HG02642 (cell line): Measurements from ENCODE around the gene LSM11.

Experiments
- ATAC-seq: cut with Tn5 transposase; IDR thresholded peaks from one replicate; pipeline ENCODE4 v1.9.1; 2021; ENCODE audit warnings: mild to moderate bottlenecking; ENCODE audit not compliant: unreplicated experiment, poor library complexity

LSM11 gene

DNA sequence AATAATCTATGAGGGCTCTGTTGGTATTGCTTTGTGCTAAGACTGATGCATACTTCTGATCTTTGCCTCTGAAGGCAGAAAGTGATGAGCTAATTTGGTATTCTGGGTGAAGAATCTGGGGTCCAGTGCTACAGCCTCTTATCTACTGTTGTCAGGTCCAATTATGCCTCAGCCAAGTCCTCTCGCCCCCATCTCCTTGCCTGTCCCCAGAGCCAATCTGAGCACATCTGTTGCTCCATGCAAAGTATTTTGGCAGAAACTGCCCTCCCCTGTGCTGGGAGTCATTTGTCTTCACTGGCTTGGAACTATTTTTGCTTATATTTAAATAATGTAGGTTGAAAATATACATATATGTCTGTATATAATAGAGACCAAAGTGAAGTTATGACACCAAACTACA is 23.4 kb downstream of the LSM11 start:
- ATAC-seq = no peak

DNA sequence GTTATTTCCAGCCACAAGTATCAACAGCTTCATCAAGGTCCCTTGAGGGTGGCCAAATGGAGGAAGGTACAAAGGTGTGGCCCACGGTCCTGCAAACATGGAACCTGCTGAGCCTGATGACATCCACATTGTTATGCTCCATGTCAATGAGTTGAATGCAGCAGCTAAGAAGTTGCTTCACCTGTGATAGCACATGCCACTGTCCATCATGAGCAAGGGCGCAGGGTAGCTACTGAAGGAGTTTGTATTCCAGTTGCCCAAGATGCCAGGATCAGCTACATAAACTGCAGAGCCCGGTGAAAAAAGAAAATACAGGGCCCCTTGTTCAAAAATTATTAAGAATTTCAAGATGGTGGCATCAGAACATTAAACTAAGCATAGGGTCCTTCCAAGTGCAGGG is 24.2 kb downstream of the LSM11 start:
- ATAC-seq = no peak

DNA sequence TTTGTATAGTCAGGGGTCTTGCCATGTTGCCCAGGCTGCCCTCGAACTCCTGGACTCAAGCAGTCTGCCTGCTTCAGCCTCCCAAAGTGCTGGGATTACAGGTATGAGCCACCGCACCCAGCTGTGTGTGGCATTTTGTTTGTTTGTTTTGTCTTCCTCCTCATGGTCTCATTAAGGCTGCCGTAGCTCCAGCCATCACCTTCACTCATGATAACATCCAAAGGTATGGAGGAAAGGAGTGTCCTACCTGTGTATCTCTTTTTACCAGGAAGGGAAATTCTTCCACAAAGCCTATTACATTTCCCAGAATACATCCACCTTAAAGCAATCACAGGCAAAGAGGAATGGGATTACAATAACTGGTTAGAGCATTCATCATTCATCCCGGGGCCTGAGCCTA is 27.2 kb downstream of the LSM11 start:
- no peak for ATAC-seq

DNA sequence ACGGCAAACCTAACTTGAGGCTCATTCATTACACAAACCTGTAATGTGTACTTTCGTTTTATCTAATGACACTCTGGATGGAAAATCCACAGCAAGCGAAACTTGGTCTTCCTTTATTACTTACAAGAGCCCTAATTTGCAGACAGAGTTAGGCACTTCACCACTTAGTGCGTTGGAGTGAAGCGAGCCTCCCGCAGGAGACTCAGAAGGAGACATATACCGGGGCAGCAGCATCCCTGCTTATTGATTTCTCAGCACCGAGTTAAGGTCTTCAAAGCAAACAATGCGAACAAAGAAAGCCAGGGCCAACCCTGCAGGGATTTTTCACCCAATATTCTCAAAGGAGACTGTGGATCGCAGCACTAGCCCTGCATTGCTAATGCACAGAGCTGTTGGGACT is 28.6 kb downstream of the LSM11 start:
- no peak for ATAC-seq

DNA sequence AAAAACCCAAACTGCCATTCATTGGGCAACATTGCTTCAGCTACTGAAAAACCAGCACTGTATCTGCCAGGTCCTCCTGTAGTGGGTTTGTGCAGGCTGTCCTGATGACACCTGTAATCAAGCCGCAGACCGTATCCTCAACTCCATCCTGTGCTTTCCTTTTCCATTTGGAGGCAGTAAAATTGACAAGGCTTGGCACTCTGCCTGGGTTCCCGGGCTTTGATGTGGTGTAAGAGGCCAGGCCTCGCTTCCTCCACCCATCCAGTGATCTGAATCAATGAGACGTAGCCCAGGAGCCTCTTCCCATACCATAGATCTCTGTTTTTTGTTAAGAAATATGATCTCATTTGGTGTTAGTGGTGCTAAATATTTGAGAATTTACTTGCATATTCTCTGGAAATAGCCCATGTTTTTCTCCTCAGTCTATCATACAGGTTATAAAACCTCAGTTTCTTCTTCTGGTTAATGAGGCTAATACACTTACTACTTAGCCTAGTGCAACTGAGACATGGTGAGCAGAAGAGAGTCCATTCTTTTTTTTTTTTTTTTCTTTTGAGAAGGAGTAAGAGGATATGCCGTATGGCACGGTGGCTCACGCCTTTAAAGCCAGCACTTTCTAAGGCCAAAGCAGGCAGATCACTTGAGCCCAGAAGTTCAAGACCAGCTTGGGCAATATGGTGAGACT is 34.8 kb downstream of the LSM11 start:
- ATAC-seq = no peak

DNA sequence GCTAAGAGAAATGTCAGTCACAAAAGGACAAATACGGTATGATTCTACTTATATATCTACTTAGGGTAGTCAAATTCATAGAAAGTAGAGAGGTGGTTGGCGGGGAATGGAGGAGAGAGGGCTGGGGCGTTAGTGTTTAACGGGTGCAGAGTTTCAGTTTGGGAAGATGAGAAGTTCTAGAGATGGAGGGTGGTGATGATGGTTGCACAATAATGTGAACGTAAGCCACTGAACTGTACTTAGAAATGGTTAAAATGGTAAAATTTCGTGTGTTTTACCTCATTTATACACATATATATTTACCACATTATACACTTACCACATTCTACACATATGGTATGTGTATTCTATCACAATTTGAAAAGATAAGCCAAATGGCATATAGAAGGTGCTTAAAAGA is 35.7 kb downstream of the LSM11 start:
- no peak for ATAC-seq

DNA sequence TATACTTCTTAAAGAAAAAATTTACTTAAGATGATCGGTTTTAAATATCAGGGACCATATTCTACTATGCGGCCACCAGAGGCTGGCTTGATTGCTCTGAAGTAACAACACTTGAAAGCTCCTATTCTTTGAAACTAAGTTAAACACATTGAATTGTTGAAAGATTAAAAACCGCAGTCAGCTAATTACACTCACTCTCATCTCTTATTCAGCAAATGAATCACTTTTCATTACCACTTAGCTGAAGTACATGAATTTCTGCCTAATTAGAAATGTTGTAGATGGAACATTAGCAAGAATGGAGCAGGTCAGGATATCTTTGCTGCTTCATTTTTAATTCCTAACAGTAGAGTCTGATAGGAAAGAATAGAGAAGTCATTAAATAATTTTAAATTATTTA is 42.3 kb downstream of the LSM11 start:
- no peak for ATAC-seq

DNA sequence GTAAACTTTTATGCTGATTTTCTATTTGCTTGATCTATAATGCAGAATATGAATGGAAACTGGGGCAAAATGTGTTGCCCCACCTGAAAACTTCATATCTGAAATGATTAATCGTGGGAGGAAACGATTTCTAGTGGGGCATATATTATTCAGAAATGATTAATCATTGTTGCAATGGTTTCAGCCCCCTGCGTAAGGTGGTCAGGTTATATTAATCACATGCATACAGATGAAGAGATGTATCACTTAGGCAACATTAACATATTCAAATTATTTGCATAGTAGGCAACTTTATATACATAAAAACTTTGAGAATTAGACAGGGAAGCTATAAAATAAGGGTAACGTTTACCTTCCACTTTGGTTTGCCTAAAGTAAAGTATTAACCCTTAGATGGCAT is 49.8 kb downstream of the LSM11 start:
- no peak for ATAC-seq

DNA sequence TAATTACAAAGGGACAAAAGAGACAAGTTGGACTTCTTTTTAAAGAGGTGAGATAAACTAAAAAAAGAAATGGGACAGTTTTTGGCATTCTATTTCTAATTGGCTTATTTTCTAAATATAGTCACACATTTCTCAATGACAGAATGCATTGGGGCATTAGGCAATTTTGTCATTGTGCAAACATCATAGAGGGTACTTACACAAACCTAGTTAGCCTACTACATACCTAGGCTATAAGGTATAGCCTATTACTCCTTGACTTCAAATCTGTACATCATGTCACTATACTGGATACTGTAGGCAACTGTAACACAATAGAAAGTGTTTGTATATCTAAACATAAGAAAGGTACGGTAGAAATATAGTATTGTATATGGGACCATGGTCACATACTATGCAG is 56.1 kb downstream of the LSM11 start:
- ATAC-seq = no peak

DNA sequence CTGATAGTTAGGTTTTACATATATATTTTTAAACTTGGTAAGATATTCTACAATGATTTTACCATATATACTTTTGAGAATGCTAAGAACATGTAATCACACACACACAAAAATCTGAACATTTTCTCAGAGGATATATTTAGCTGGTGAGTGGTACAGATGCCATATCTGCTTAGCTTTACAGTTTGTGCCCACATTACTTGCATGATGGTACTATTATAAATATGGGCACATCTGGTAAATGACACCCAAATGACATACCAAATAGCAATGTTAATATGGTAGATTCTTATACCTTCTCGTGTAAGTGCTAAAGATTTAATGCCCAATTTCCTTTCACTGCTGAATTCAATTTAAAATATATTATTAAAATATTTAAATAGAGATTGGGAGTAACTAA is 56.6 kb downstream of the LSM11 start:
- no peak for ATAC-seq

DNA sequence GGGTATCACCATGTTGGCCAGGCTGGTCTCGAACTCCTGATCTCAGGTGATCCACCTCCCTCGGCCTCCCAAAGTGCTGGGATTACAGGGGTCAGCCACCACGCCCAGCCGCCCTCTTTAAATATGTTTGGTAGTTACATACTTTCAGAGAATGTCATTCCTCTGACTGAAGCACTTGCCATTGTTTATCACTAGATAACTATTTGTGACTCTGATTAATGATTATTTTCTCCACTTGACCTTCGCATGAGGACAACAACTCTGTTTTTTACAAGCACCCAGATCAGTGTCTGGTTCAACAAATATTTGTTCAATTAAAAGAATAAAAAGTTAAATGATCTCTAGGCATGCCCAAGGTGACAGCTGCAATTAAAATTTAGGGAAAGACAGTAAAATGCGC is 59.2 kb downstream of the LSM11 start:
- ATAC-seq = no peak

DNA sequence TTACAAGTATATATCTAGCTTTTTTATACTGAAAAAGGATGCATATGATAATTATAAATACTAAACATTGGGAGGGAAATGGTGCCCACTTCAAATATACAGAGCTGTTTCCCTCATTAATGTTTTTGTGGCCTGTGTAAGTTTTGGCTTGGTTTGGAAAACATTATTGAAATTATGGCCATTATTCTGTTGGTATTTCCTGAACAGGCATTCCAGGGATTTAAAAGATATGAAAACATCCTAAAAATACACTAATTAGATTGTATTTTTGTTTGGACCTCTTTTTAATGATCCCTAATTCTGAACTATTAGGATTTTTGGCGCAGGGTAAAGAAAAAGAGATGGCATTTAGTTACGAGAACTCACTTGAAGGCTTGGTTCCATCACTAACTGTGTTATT is 64.5 kb downstream of the LSM11 start:
- no peak for ATAC-seq
